IMR-90 (cell line): Measurements from ENCODE around the gene VTN. TPM values are rescaled to one million over a fixed set of nuclear protein-coding genes. Genes with fewer than 3 reads are reported as not detected.

Experiments
- ATAC-seq: fragments of 200-7000 bp; cut with Tn5 transposase; 2 replicates; pipeline ENCODE4 v1.9.1; 2020; ENCODE audit warnings: low read depth, mild to moderate bottlenecking, moderate library complexity
- BruUV-seq: library from RNA; stranded (reverse); fragments of 400-500 nt; replicated peaks from 2 replicates; lab custom pipeline; 2021; lab: Mats Ljungman, UMichigan
- CTCF ChIA-PET: fragments of 300-600 bp; formaldehyde crosslinking; extraction: SDS; loops from one replicate; lab custom pipeline; 2021; ENCODE audit warnings: antibody characterized with exemption; lab: Yijun Ruan, JAX
- POLR2A ChIA-PET: fragments of 300-600 bp; sonication (Branson Sonifier 250); formaldehyde crosslinking; loops from one replicate; lab custom pipeline; 2022; ENCODE audit warnings: antibody characterized with exemption; ENCODE audit not compliant: unreplicated experiment; lab: Charles Lee
- DNase-seq: peaks from one replicate; pipeline ENCODE4 v3.0.0; 2013
- H2AFZ ChIP-seq: replicated peaks from 2 replicates; pipeline ENCODE3; 2013; ENCODE audit warnings: low read length, mild to moderate bottlenecking; ENCODE audit not compliant: poor library complexity
- H2AK5ac ChIP-seq: 2 replicates; pipeline ENCODE4 v1.6.1; 2013; ENCODE audit warnings: low read depth, low read length, inconsistent platforms
- H2AK9ac ChIP-seq: replicated peaks from 2 replicates; pipeline ENCODE3; 2013; ENCODE audit warnings: mild to moderate bottlenecking, low read depth, low read length, moderate library complexity; ENCODE audit not compliant: poor library complexity
- H2BK120ac ChIP-seq: 2 replicates; pipeline ENCODE4 v1.6.1; 2013; ENCODE audit warnings: low read depth, low read length, inconsistent platforms
- H2BK15ac ChIP-seq: 3 replicates; pipeline ENCODE4 v1.6.1; 2013; ENCODE audit warnings: low read depth, low read length, inconsistent platforms
- H2BK20ac ChIP-seq: 2 replicates; pipeline ENCODE4 v1.6.1; 2013; ENCODE audit warnings: low read depth, mild to moderate bottlenecking, inconsistent platforms, low read length, moderate library complexity
- H2BK5ac ChIP-seq: 2 replicates; pipeline ENCODE4 v1.6.1; 2013; ENCODE audit warnings: mild to moderate bottlenecking, low read depth, low read length, inconsistent platforms; ENCODE audit not compliant: poor library complexity, severe bottlenecking
- H3K14ac ChIP-seq: replicated peaks from 2 replicates; pipeline ENCODE4 v1.6.1; 2013; ENCODE audit warnings: low read depth, low read length, inconsistent platforms
- H3K18ac ChIP-seq: 2 replicates; pipeline ENCODE4 v1.6.1; 2013; ENCODE audit warnings: low read depth, low read length, control low read depth
- H3K23ac ChIP-seq: 2 replicates; pipeline ENCODE4 v1.6.1; 2013; ENCODE audit warnings: low read depth, low read length, inconsistent platforms
- H3K27ac ChIP-seq: 2 replicates; pipeline ENCODE4 v1.5.1; 2013; ENCODE audit warnings: mild to moderate bottlenecking, control low read depth, low read length; ENCODE audit not compliant: insufficient read depth
- H3K27me3 ChIP-seq: 2 replicates; pipeline ENCODE4 v1.6.1; 2013; ENCODE audit warnings: low read length; ENCODE audit not compliant: control insufficient read depth, insufficient read depth
- H3K36me3 ChIP-seq: 2 replicates; pipeline ENCODE4 v1.6.1; 2013; ENCODE audit warnings: low read length, mixed read lengths; ENCODE audit not compliant: control insufficient read depth, insufficient read depth
- H3K4ac ChIP-seq: 2 replicates; pipeline ENCODE4 v1.6.1; 2013; ENCODE audit warnings: low read depth, low read length, inconsistent platforms
- H3K4me1 ChIP-seq: 2 replicates; pipeline ENCODE4 v1.6.1; 2013; ENCODE audit warnings: low read length, mixed read lengths; ENCODE audit not compliant: control insufficient read depth, insufficient read depth
- H3K4me2 ChIP-seq: 2 replicates; pipeline ENCODE4 v1.6.1; 2013; ENCODE audit warnings: low read depth, mild to moderate bottlenecking, control low read depth, low read length, moderate library complexity
- H3K4me3 ChIP-seq: 2 replicates; pipeline ENCODE4 v1.5.1; 2013; ENCODE audit warnings: low read depth, mild to moderate bottlenecking, control low read depth, low read length, moderate library complexity; ENCODE audit not compliant: insufficient read depth
- H3K56ac ChIP-seq: 2 replicates; pipeline ENCODE4 v1.6.1; 2013; ENCODE audit warnings: low read length, inconsistent platforms; ENCODE audit not compliant: insufficient read depth; ENCODE audit errors: extremely low read depth
- H3K79me1 ChIP-seq, 2 experiments: 2 replicates each; pipeline ENCODE4 v1.6.1; 2013; ENCODE audit warnings: low read length in 2 of 2, inconsistent platforms in 1 of 2, low read depth in 1 of 2
- H3K9ac ChIP-seq: 2 replicates; pipeline ENCODE4 v1.6.1; 2013; ENCODE audit warnings: low read depth, low read length, control low read depth
- H3K9me1 ChIP-seq: 2 replicates; pipeline ENCODE4 v1.6.1; 2013; ENCODE audit warnings: low read length, inconsistent platforms; ENCODE audit not compliant: insufficient read depth
- H3K9me3 ChIP-seq: 2 replicates; pipeline ENCODE4 v1.6.1; 2013; ENCODE audit warnings: low read length; ENCODE audit not compliant: control insufficient read depth, insufficient read depth
- H4K20me1 ChIP-seq: 2 replicates; pipeline ENCODE4 v1.6.1; 2013; ENCODE audit warnings: low read length, inconsistent platforms; ENCODE audit not compliant: insufficient read depth
- H4K5ac ChIP-seq: 2 replicates; pipeline ENCODE4 v1.6.1; 2013; ENCODE audit warnings: mild to moderate bottlenecking, low read depth, low read length, control low read depth
- H4K8ac ChIP-seq, 2 experiments: 2 replicates each; pipeline ENCODE4 v1.6.1; 2013; ENCODE audit warnings: low read depth in 2 of 2, low read length in 2 of 2, control low read depth in 1 of 2, inconsistent platforms in 1 of 2
- H4K91ac ChIP-seq: 2 replicates; pipeline ENCODE4 v1.6.1; 2013; ENCODE audit warnings: low read depth, low read length, inconsistent platforms; ENCODE audit not compliant: insufficient read depth
- FOS ChIP-seq: fragments of 150-350 bp; IDR thresholded peaks from 2 replicates; pipeline ENCODE4 v1.6.1; 2016; ENCODE audit warnings: low read depth, low read length
- POLR2A ChIP-seq: IDR thresholded peaks from 2 replicates; pipeline ENCODE4 v1.6.1; 2012; ENCODE audit warnings: mild to moderate bottlenecking, low read depth, low read length
- WGBS, 2 experiments: methylation state at CpG; one replicate each; pipeline versions ENCODE4 v1.1.5 to v1.1.7; 2013; ENCODE audit warnings: missing lambda C conversion rate in 2 of 2; ENCODE audit not compliant: insufficient read length in 1 of 2; ENCODE audit errors: extremely low coverage in 2 of 2; 5-methylcytosine and 5-hydroxymethylcytosine counted together
- dilution Hi-C: fragments of 300-500 bp; cut with HindIII; formaldehyde crosslinking; loops from one replicate; pipeline ENCODE4 v1.14.3; 2018; ENCODE audit warnings: low sequenced_read_pairs; ENCODE audit not compliant: unreplicated experiment
- in situ Hi-C: fragments of 300-500 bp; cut with MboI; formaldehyde crosslinking; loops from 3 replicates; pipeline ENCODE4 v1.14.3; 2019; ENCODE audit warnings: low sequenced_read_pairs, inconsistent platforms, mixed read lengths
- intact Hi-C: fragments of 100-400 bp; cut with micrococcal nuclease; formaldehyde crosslinking; loops from 2 replicates; pipeline ENCODE4 v1.10.0; 2022
- polyA plus RNA-seq, 3 experiments: library from polyadenylated mRNA; depleted of rRNA; stranded (reverse); fragments of >200 nt; gene quantifications; 2 replicates each; pipeline ENCODE4 v1.2.3, GENCODE V29; 2012; ENCODE audit warnings: low replicate concordance in 1 of 3
- total RNA-seq: library from RNA; depleted of rRNA; stranded (reverse); fragments of >200 nt; gene quantifications from 2 replicates; pipeline ENCODE4 v1.2.3, GENCODE V29; 2012

The VTN gene
- total and polyA plus RNA-seq, 2 of the 4 experiments (the other 2 are of a cell fraction): 0.18 to 1.0 TPM

DNA sequence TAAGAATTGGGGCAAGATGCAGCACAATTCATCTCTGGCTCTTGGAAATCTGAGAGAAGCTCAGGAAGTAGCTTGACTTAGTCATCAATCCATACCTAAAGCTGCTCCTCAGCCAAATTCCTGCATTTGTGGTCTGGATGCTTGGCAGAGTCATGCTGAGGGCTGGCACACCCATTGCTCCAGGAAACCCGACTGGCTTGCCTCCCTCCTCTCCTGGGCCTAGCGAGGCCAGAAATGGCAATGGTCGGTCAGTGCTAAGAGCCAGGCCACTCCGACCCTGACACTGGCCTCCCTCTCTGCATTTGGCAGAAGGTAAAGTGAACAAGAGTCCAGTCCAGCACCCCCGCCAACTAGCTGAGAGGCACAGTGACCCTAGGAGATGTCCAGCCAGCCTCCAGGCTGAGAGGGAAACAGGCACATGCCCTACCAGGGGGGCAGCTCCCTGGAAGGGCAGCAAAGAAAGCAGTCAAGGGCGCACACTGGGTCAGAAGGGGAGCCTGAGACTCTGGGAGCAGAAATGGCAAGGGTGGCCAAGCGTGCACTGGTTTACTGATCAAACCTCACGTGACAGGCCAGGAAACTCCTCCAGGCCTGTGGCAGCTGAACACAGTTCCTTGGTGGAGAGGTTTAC lies 22.7 kb downstream of the VTN start:
- TF ChIP-seq FOS (peak; percentile 47; the same call in 1 of the 2 replicates), POLR2A (no peak)
- BruUV-seq: TSS peak; percentile 84
- intact Hi-C loops: loop anchor here (2.0 kb wide), 1 partner anchor 543 kb away; no protein-coding TSS in a partner anchor
- Histone ChIP-seq H3K9ac (0 out of 2 replicates have a peak overlapping the region, but pooled peaks have one; percentile 7), H3K18ac (no peak overlapping the region), H3K36me3 (peaks cover 79% of the 10 kb centered on the region), H2BK120ac (peak overlapping the region; percentile 57), H4K20me1 (peaks cover 13% of the 10 kb centered on the region), H2AK5ac (peak overlapping the region; percentile 75; the same call in 1 of the 2 replicates), H4K5ac (no peak overlapping the region), H4K91ac (peak overlapping the region; percentile 38; the same call in 1 of the 2 replicates), H2BK20ac (peak overlapping the region; percentile 51), H3K14ac (peak overlapping the region; percentile 86; the same call in 1 of the 2 replicates), H3K27me3 (no peaks in the 10 kb centered on the region), H3K4me3 (no peak overlapping the region), H3K79me1 (peaks cover 11 to 59% of the 10 kb centered on the region in 2 experiments), H2BK5ac (peak overlapping the region; percentile 79), H2AK9ac (peak overlapping the region; percentile 59), H3K23ac (no peak overlapping the region), H3K4me1 (peaks cover 16% of the 10 kb centered on the region), H3K9me1 (peaks cover 12% of the 10 kb centered on the region; the same call in 1 of the 2 replicates), H2BK15ac (no peak overlapping the region), H3K27ac (peak overlapping the region; percentile 67), H4K8ac (peak overlapping the region in 1 of 2 experiments; percentile 68; a peak in 2 of 4 replicates), H3K9me3 (no peaks in the 10 kb centered on the region), H2AFZ (peak overlapping the region; percentile 29), H3K56ac (0 out of 2 replicates have a peak overlapping the region, but pooled peaks have one; percentile 2), H3K4me2 (no peak overlapping the region), H3K4ac (peak overlapping the region; percentile 88)
- 83% methylated on average over 5 of the region's 8 CpGs; no CpG with 5 or more reads in 1 of the 2 experiments for WGBS, 2 experiments
- ATAC-seq (peak; percentile 79), DNase-seq (peak; percentile 90)
- in situ Hi-C loops: loop anchor here (25.0 kb wide), 1 partner anchor 810 kb away; no protein-coding TSS in a partner anchor
- POLR2A ChIA-PET: interaction anchor here (0.6 to 2.8 kb wide), 3 partner anchors 10 to 183 kb away, joined by 8 to 11 read pairs (median 9); partner anchors contain the start of genes IFT20, POLDIP2 and TNFAIP1
- CTCF ChIA-PET: interaction anchor here (0.8 to 1.7 kb wide), 3 partner anchors 69 to 454 kb away, joined by 3 to 4 read pairs (median 3); partner anchors contain the start of gene LYRM9
- dilution Hi-C loops: no loop called here
